ENCODE results near the gene VTA1. TPM values are rescaled to one million over a fixed set of nuclear protein-coding genes. Genes with fewer than 3 reads are reported as not detected.

Gene VTA1
- total and polyA plus RNA-seq, 2 of the 13 experiments (the other 11 are each of a cell fraction or from before 2014, with no cell fraction given), result 70.7 to 89.1 TPM

- no peak for TF ChIP-seq PLSCR1 (CRISPR knock-in tag; IDR thresholded peaks at IDR 0.05; ENCODE audit: borderline replicate concordance)
- no peak for TF ChIP-seq ZNF564 (CRISPR knock-in tag; IDR thresholded peaks at IDR 0.05)
- no peak for TF ChIP-seq ZNF777 (CRISPR knock-in tag; IDR thresholded peaks at IDR 0.05)
- TF ChIP-seq ZSCAN30 (CRISPR knock-in tag; IDR thresholded peaks at IDR 0.05), result no peak
- TF ChIP-seq DRAP1 (CRISPR knock-in tag; IDR thresholded peaks at IDR 0.05), result no peak
- TF ChIP-seq ZBTB33 (CRISPR knock-in tag; IDR thresholded peaks at IDR 0.05), result no peak
Measured at GRCh38 chr6:142174703-142175102, 27.6 kb downstream of the VTA1 start (continued).

- Histone ChIP-seq H3K36me3 (replicated peaks in 1 of 2; ENCODE audit: control insufficient read depth in 1 of 2, insufficient read depth in 2 of 2, low read length in 2 of 2) (peaks cover 7 to 34% of the 10 kb centered on the region in 2 experiments), H3K9ac (ENCODE audit: insufficient read depth, low read depth, low read length) (no peak overlapping the region), H3K4me2 (ENCODE audit: low read depth, low read length) (no peak overlapping the region), H3K4me1 (ENCODE audit: insufficient read depth, low read length) (no peaks in the 10 kb centered on the region), H2AFZ (ENCODE audit: low read length) (no peak overlapping the region), H4K20me1 (ENCODE audit: insufficient read depth, low read length) (no peaks in the 10 kb centered on the region), H3K4me3 (replicated peaks in 1 of 3; ENCODE audit: insufficient read depth in 1 of 3, low read depth in 2 of 3, low read length in 3 of 3) (no peak overlapping the region), H3K27me3 (ENCODE audit: control insufficient read depth in 1 of 2, insufficient read depth in 2 of 2, low read length in 2 of 2) (no peaks in the 10 kb centered on the region), H3K79me2 (ENCODE audit: insufficient read depth, low read length) (no peaks in the 10 kb centered on the region), H3K9me3 (ENCODE audit: low read length) (no peaks in the 10 kb centered on the region), H3K27ac (ENCODE audit: extremely low read length, insufficient read depth, low read length) (no peak overlapping the region)
- POLR2A ChIA-PET, result interaction anchor here (0.9 kb wide), 1 partner anchor 31 kb away, joined by 3 read pairs; the partner anchor contains the start of genes NMBR and VTA1
- DNase-seq (ENCODE audit: low spot score) (no peak), FAIRE-seq (no peak), ATAC-seq (no peak)
- CTCF ChIA-PET (ENCODE audit: low intra/inter-chr PET ratio, low total read pairs), result no interaction called here
- in situ Hi-C loops (cut with HindIII; ENCODE audit: extremely low pct_ligation_motif_present, low pct_unique_long_range_greater_than_20kb) (no loop called here), intact Hi-C loops (cut with micrococcal nuclease; ENCODE audit: unreplicated experiment) (no loop called here)
- no TSS peak for BruUV-seq (replicated peaks)
- TF ChIP-seq SIN3A (IDR thresholded peaks at IDR 0.05; ENCODE audit: borderline replicate concordance, low read depth, low read length) (no peak), ZNF136 (CRISPR knock-in tag; IDR thresholded peaks at IDR 0.05; ENCODE audit: low read depth) (no peak), ETV6 (CRISPR knock-in tag; conservative IDR thresholded peaks at IDR 0.05) (no peak), SAP130 (CRISPR knock-in tag; IDR thresholded peaks at IDR 0.05; ENCODE audit: low read depth) (no peak), STAT5B (CRISPR knock-in tag; IDR thresholded peaks at IDR 0.05) (no peak), GABPA (IDR thresholded peaks at IDR 0.05; ENCODE audit: low read depth, low read length) (no peak), GABPA (CRISPR knock-in tag; IDR thresholded peaks at IDR 0.05; ENCODE audit: low read depth) (no peak), SMAD1 (CRISPR knock-in tag; IDR thresholded peaks at IDR 0.05; ENCODE audit: borderline replicate concordance, low read depth) (no peak), EP300 (IDR thresholded peaks at IDR 0.05; ENCODE audit: low read depth in 2 of 2, low read length in 2 of 2) (no peak), EP300 (CRISPR knock-in tag; IDR thresholded peaks at IDR 0.05; ENCODE audit: borderline replicate concordance) (no peak), HNF4A (CRISPR knock-in tag; IDR thresholded peaks at IDR 0.05) (no peak), ZNF460 (CRISPR knock-in tag; IDR thresholded peaks at IDR 0.05; ENCODE audit: borderline replicate concordance) (no peak), NFE2L2 (IDR thresholded peaks at IDR 0.05; ENCODE audit: low read length) (no peak), STAG1 (CRISPR knock-in tag; IDR thresholded peaks at IDR 0.05) (no peak), HIC2 (CRISPR knock-in tag; IDR thresholded peaks at IDR 0.05; ENCODE audit: low read depth) (no peak), SETDB1 (CRISPR knock-in tag; IDR thresholded peaks at IDR 0.05; ENCODE audit: borderline replicate concordance) (no peak)
Measured at GRCh38 chr6:142178129-142178528, 31.1 kb downstream of the VTA1 start.

Data from HepG2 (cell line).